HG02798 (cell line): ENCODE results near the gene GEMIN8.
A peak's percentile ranks its signal among the peaks of the same experiment; 100 is the strongest.

Experiments
- ATAC-seq: cut with Tn5 transposase; IDR thresholded peaks from one replicate; pipeline ENCODE4 v1.9.1; 2021; ENCODE audit warnings: mild to moderate bottlenecking; ENCODE audit not compliant: unreplicated experiment, poor library complexity

Gene GEMIN8

GRCh38 chrX:14029425-14030173 lies at the start of gene GEMIN8:
GEMIN8 (minus strand) TSS chrX:14029892; CDS start chrX:14021478, 8,414 bp downstream.
- peak; percentile 94 for ATAC-seq

- ATAC-seq, result no peak
Observed at GRCh38 chrX:14076639-14077038, 46.9 kb upstream of the GEMIN8 start.

- ATAC-seq, result no peak
Observed at GRCh38 chrX:14073556-14073955, 43.9 kb upstream of the GEMIN8 start.

- no peak for ATAC-seq
Observed at GRCh38 chrX:14073071-14073470, 43.4 kb upstream of the GEMIN8 start.

- no peak for ATAC-seq
Observed at GRCh38 chrX:14065800-14066199, 36.1 kb upstream of the GEMIN8 start.

- no peak for ATAC-seq
Observed at GRCh38 chrX:14064626-14065432, 35.1 kb upstream of the GEMIN8 start.

GRCh38 chrX:14062524-14062923 lies 32.8 kb upstream of the GEMIN8 start:
- no peak for ATAC-seq

GRCh38 chrX:14056206-14056605 lies 26.5 kb upstream of the GEMIN8 start:
- no peak for ATAC-seq

- ATAC-seq, result no peak
Observed at GRCh38 chrX:14051416-14051815, 21.7 kb upstream of the GEMIN8 start.

- ATAC-seq, result no peak
Observed at GRCh38 chrX:14050709-14051108, 21.0 kb upstream of the GEMIN8 start.

GRCh38 chrX:14043209-14043608 lies 13.5 kb upstream of the GEMIN8 start:
- ATAC-seq, result no peak

GRCh38 chrX:14039344-14039743 lies 9.7 kb upstream of the GEMIN8 start:
- peak; percentile 66 for ATAC-seq

- ATAC-seq, result no peak
Observed at GRCh38 chrX:14038375-14039085, 8.8 kb upstream of the GEMIN8 start.

GRCh38 chrX:14032406-14032805 lies 2.7 kb upstream of the GEMIN8 start:
- ATAC-seq, result no peak

GRCh38 chrX:14030174-14030530 lies 460 bp upstream of the GEMIN8 start:
- ATAC-seq, result peak; percentile 19

GRCh38 chrX:14029039-14029424 lies 660 bp downstream of the GEMIN8 start:
- ATAC-seq, result no peak

- no peak for ATAC-seq
Observed at GRCh38 chrX:14028473-14028872, 1.2 kb downstream of the GEMIN8 start.

GRCh38 chrX:14027511-14028019 lies 2.1 kb downstream of the GEMIN8 start:
- ATAC-seq, result peak; percentile 44

- ATAC-seq, result no peak
Observed at GRCh38 chrX:14027036-14027435, 2.7 kb downstream of the GEMIN8 start.

GRCh38 chrX:14026121-14026520 lies 3.6 kb downstream of the GEMIN8 start:
- no peak for ATAC-seq

GRCh38 chrX:14022019-14022418 lies 7.7 kb downstream of the GEMIN8 start:
- no peak for ATAC-seq
